ENCODE measurements around the gene SPATA20. TPM values are rescaled to one million over a fixed set of nuclear protein-coding genes. Genes with fewer than 3 reads are reported as not detected.

Gene SPATA20
- total and polyA plus RNA-seq, 2 of the 4 experiments (the other 2 are of a cell fraction) = 17.0 to 35.0 TPM

- Histone ChIP-seq H2AFZ (replicated peaks; ENCODE audit: low read length, poor library complexity) (no peak overlapping the region), H3K9ac (ENCODE audit: low read depth, low read length) (no peak overlapping the region), H3K36me3 (ENCODE audit: control insufficient read depth, insufficient read depth, low read length) (no peaks in the 10 kb centered on the region), H3K9me3 (ENCODE audit: control insufficient read depth, insufficient read depth, low read length) (no peaks in the 10 kb centered on the region), H3K27ac (ENCODE audit: insufficient read depth, low read length) (no peak overlapping the region), H3K79me1 (ENCODE audit: low read depth in 1 of 2, low read length in 2 of 2) (no peaks in the 10 kb centered on the region), H2AK5ac (ENCODE audit: low read depth, low read length) (no peak overlapping the region), H3K4me3 (ENCODE audit: insufficient read depth, low read depth, low read length) (no peak overlapping the region), H4K5ac (ENCODE audit: low read depth, low read length) (no peak overlapping the region), H3K23ac (ENCODE audit: low read depth, low read length) (no peak overlapping the region), H3K27me3 (ENCODE audit: control insufficient read depth, insufficient read depth, low read length) (peaks cover 54% of the 10 kb centered on the region), H4K91ac (ENCODE audit: insufficient read depth, low read depth, low read length) (no peak overlapping the region), H3K4ac (ENCODE audit: low read depth, low read length) (no peak overlapping the region), H4K8ac (ENCODE audit: low read depth in 2 of 2, low read length in 2 of 2) (no peak overlapping the region), H3K4me2 (ENCODE audit: low read depth, low read length) (no peak overlapping the region), H3K18ac (ENCODE audit: low read depth, low read length) (no peak overlapping the region), H3K56ac (ENCODE audit: extremely low read depth, insufficient read depth, low read length) (no peak overlapping the region), H4K20me1 (ENCODE audit: insufficient read depth, low read length) (no peaks in the 10 kb centered on the region), H3K4me1 (ENCODE audit: control insufficient read depth, insufficient read depth, low read length) (no peaks in the 10 kb centered on the region), H2BK120ac (ENCODE audit: low read depth, low read length) (no peak overlapping the region), H2BK20ac (ENCODE audit: low read depth, low read length) (no peak overlapping the region), H2BK5ac (ENCODE audit: low read depth, low read length, poor library complexity, severe bottlenecking) (no peak overlapping the region), H3K14ac (replicated peaks; ENCODE audit: low read depth, low read length) (no peak overlapping the region), H2AK9ac (replicated peaks; ENCODE audit: low read depth, low read length, poor library complexity) (no peak overlapping the region), H2BK15ac (ENCODE audit: low read depth, low read length) (no peak overlapping the region), H3K9me1 (ENCODE audit: insufficient read depth, low read length) (no peaks in the 10 kb centered on the region)
- dilution Hi-C loops (cut with HindIII; ENCODE audit: low sequenced_read_pairs, unreplicated experiment) (no loop called here), intact Hi-C loops (cut with micrococcal nuclease) (no loop called here), in situ Hi-C loops (cut with MboI; ENCODE audit: low sequenced_read_pairs) (no loop called here)
- WGBS, 2 experiments (ENCODE audit: extremely low coverage in 2 of 2, insufficient read length in 1 of 2) = 78% methylated on average over 4 of the region's 7 CpGs; no CpG with 5 or more reads in 1 of the 2 experiments
- POLR2A ChIA-PET (ENCODE audit: unreplicated experiment) = no interaction called here
- ATAC-seq (ENCODE audit: low read depth) (no peak), DNase-seq (no peak)
- BruUV-seq (replicated peaks) = no TSS peak
- CTCF ChIA-PET = no interaction called here
- TF ChIP-seq RCOR1 (IDR thresholded peaks at IDR 0.05; ENCODE audit: insufficient replicate concordance, low read length) (no peak), BHLHE40 (IDR thresholded peaks at IDR 0.05; ENCODE audit: low read depth, low read length) (no peak), CTCF (conservative IDR thresholded peaks at IDR 0.05; ENCODE audit: low read depth, low read length) (no peak), MXI1 (IDR thresholded peaks at IDR 0.05; ENCODE audit: borderline replicate concordance, low read depth, low read length) (no peak), POLR2A (IDR thresholded peaks at IDR 0.05; ENCODE audit: low read depth, low read length) (no peak), SMC3 (IDR thresholded peaks at IDR 0.05; ENCODE audit: low read depth, low read length) (no peak), NFE2L2 (IDR thresholded peaks at IDR 0.05; ENCODE audit: low read depth, low read length) (no peak)
- TF ChIP-seq, protein P1, sequence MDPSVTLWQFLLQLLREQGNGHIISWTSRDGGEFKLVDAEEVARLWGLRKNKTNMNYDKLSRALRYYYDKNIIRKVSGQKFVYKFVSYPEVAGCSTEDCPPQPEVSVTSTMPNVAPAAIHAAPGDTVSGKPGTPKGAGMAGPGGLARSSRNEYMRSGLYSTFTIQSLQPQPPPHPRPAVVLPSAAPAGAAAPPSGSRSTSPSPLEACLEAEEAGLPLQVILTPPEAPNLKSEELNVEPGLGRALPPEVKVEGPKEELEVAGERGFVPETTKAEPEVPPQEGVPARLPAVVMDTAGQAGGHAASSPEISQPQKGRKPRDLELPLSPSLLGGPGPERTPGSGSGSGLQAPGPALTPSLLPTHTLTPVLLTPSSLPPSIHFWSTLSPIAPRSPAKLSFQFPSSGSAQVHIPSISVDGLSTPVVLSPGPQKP (IDR thresholded peaks at IDR 0.05; ENCODE audit: borderline replicate concordance, low read depth, low read length) = no peak
These were observed 23.6 kb downstream of the SPATA20 start for GRCh38 chr17:50570528-50570927.
